Vagina (tissue), 2 donors: ENCODE results near the gene CADPS. TPM values are rescaled to one million over a fixed set of nuclear protein-coding genes. Genes with fewer than 3 reads are reported as not detected.

Experiments used
- DNase-seq, 2 donors: peaks; one replicate each; pipeline ENCODE4 v3.0.0-alpha.2; 2017; ENCODE audit errors: extremely low spot score in 2 of 2
- H3K27ac ChIP-seq: fragments of 200-600 bp; sonication (generic); one replicate; pipeline ENCODE4 v1.5.1; 2019
- H3K27me3 ChIP-seq: fragments of 200-600 bp; sonication (generic); one replicate; pipeline ENCODE4 v1.5.1; 2019
- H3K36me3 ChIP-seq, 2 donors: fragments of 200-600 bp; sonication (generic); one replicate each; pipeline ENCODE4 v1.5.1; 2017 to 2019
- H3K4me1 ChIP-seq: fragments of 200-600 bp; sonication (generic); one replicate; pipeline ENCODE4 v1.5.1; 2019
- H3K4me3 ChIP-seq, 2 donors: fragments of 200-600 bp; sonication (generic); 1 replicate in 1 of 2; 2 replicates in 1 of 2; pipeline ENCODE4 v1.5.1; 2016 to 2019
- H3K9me3 ChIP-seq: fragments of 200-600 bp; sonication (generic); one replicate; pipeline ENCODE4 v1.5.1; 2019
- CTCF ChIP-seq, 3 experiments: fragments of 450-650 bp in 2 of 3; fragments of 200-600 bp in 1 of 3; sonication (generic) in 1 of 3; IDR thresholded peaks; one replicate each; pipeline ENCODE4 v1.5.1; 2017 to 2019; ENCODE audit warnings: antibody characterized with exemption in 3 of 3, mild to moderate bottlenecking in 2 of 3, moderate library complexity in 2 of 3
- POLR2A ChIP-seq, 2 donors: fragments of 450-650 bp; IDR thresholded peaks; one replicate each; pipeline ENCODE4 v1.6.1; 2017; ENCODE audit warnings: antibody characterized with exemption in 2 of 2, mild to moderate bottlenecking in 2 of 2, moderate library complexity in 2 of 2
- POLR2AphosphoS5 ChIP-seq, 2 donors: sonication (generic); formaldehyde crosslinking; IDR thresholded peaks; one replicate each; pipeline ENCODE4 v1.9.0; 2017; ENCODE audit warnings: antibody characterized with exemption in 2 of 2, mild to moderate bottlenecking in 2 of 2, low read depth in 1 of 2; ENCODE audit not compliant: insufficient read depth in 1 of 2
- intact Hi-C: fragments of 100-400 bp; cut with DNase I; formaldehyde crosslinking; loops from one replicate; pipeline ENCODE4 v1.15.1; 2023
- small RNA-seq: library from RNA; depleted of rRNA; stranded (forward); fragments of <200 nt; gene quantifications from one replicate; pipeline ENCODE3, GENCODE V24; 2016
- total RNA-seq: library from RNA; depleted of rRNA; stranded (reverse); fragments of >200 nt; gene quantifications from one replicate; pipeline ENCODE4 v1.2.3, GENCODE V29; 2016

Gene CADPS
- total RNA-seq, 1 donor from 2014 or later: 12.8 TPM

GRCh38 chr3:62359531-62359930 lies 515.7 kb downstream of the CADPS start:
- intact Hi-C loops: no loop called here
- Histone ChIP-seq H3K27ac (no peak overlapping the region), H3K27me3 (no peaks in the 10 kb centered on the region), H3K36me3 (no peaks in the 10 kb centered on the region), H3K9me3 (no peaks in the 10 kb centered on the region), H3K4me3 (no peak overlapping the region), H3K4me1 (no peaks in the 10 kb centered on the region)
- DNase-seq: no peak
- TF ChIP-seq POLR2AphosphoS5 (IDR thresholded peaks at IDR 0.05; ENCODE audit: insufficient read depth in 1 of 2, low read depth in 1 of 2) (no peak), CTCF (IDR thresholded peaks at IDR 0.05) (no peak), POLR2A (IDR thresholded peaks at IDR 0.05) (no peak)

- TF ChIP-seq POLR2AphosphoS5 (IDR thresholded peaks at IDR 0.05; ENCODE audit: insufficient read depth in 1 of 2, low read depth in 1 of 2): no peak
- no peak for TF ChIP-seq POLR2A (IDR thresholded peaks at IDR 0.05)
- TF ChIP-seq CTCF (IDR thresholded peaks at IDR 0.05): no peak
- Histone ChIP-seq H3K4me1 (no peaks in the 10 kb centered on the region), H3K36me3 (no peaks in the 10 kb centered on the region), H3K27ac (no peak overlapping the region), H3K9me3 (no peaks in the 10 kb centered on the region), H3K27me3 (no peaks in the 10 kb centered on the region), H3K4me3 (no peak overlapping the region)
- intact Hi-C loops: no loop called here
- no peak for DNase-seq
Measured at GRCh38 chr3:62356356-62356755, 518.9 kb downstream of the CADPS start.

GRCh38 chr3:62355703-62356102 lies 519.5 kb downstream of the CADPS start:
- DNase-seq: no peak
- no peaks in the 10 kb centered on the region for H3K27me3 ChIP-seq

More at GRCh38 chr3:62355703-62356102, 519.5 kb downstream of the CADPS start:
- Histone ChIP-seq H3K4me3 (no peak overlapping the region), H3K9me3 (no peaks in the 10 kb centered on the region), H3K4me1 (no peaks in the 10 kb centered on the region), H3K36me3 (no peaks in the 10 kb centered on the region), H3K27ac (no peak overlapping the region)
- TF ChIP-seq CTCF (IDR thresholded peaks at IDR 0.05) (no peak), POLR2AphosphoS5 (IDR thresholded peaks at IDR 0.05; ENCODE audit: insufficient read depth in 1 of 2, low read depth in 1 of 2) (no peak), POLR2A (IDR thresholded peaks at IDR 0.05) (no peak)
- intact Hi-C loops: no loop called here

Small RNAs within 50 kb of the gene (small RNA-seq; reads per million reads assigned to genes)
- gene RN7SL863P: not detected
- not detected for gene RNU6-139P
